Caco-2 (cell line): ENCODE measurements around the gene SMIM38. TPM values are rescaled to one million over a fixed set of nuclear protein-coding genes. Genes with fewer than 3 reads are reported as not detected.

Experiments used
- BruUV-seq: library from RNA; stranded (reverse); fragments of 400-500 nt; replicated peaks from 2 replicates; lab custom pipeline; 2021; lab: Mats Ljungman, UMichigan
- CTCF ChIA-PET: fragments of 300-600 bp; sonication (Branson Sonifier 250); formaldehyde crosslinking; loops from one replicate; lab custom pipeline; 2022; ENCODE audit warnings: antibody characterized with exemption; lab: Charles Lee
- POLR2A ChIA-PET: fragments of 300-600 bp; sonication (Branson Sonifier 250); formaldehyde crosslinking; loops from one replicate; lab custom pipeline; 2022; ENCODE audit warnings: antibody characterized with exemption; lab: Charles Lee
- DNase-seq, 2 experiments: peaks; one replicate each; pipeline versions ENCODE4 v3.0.0 to v3.0.0-alpha.2; 2020 to 2022
- H3K27me3 ChIP-seq: replicated peaks from 2 replicates; pipeline ENCODE4 v1.6.0; 2011; ENCODE audit warnings: low read length; ENCODE audit not compliant: control insufficient read depth, insufficient read depth
- H3K36me3 ChIP-seq: 2 replicates; pipeline ENCODE4 v1.5.1; 2011; ENCODE audit warnings: low read length; ENCODE audit not compliant: control insufficient read depth, insufficient read depth
- H3K4me1 ChIP-seq: fragments of 250-450 bp; sonication (Bioruptor Pico); 2 replicates; pipeline ENCODE4 v1.5.1; 2020; ENCODE audit warnings: mild to moderate bottlenecking
- H3K4me3 ChIP-seq: 2 replicates; pipeline ENCODE4 v1.5.1; 2011; ENCODE audit warnings: low read depth, mild to moderate bottlenecking, control low read depth, low read length
- H3K9me3 ChIP-seq: fragments of 250-450 bp; sonication (Bioruptor Pico); 2 replicates; pipeline ENCODE4 v1.5.1; 2020; ENCODE audit warnings: mild to moderate bottlenecking, moderate library complexity
- H3K27ac Mint-ChIP-seq: one replicate; pipeline ENCODE4 v1.8.0; 2022; ENCODE audit warnings: mixed read lengths; ENCODE audit not compliant: unreplicated experiment
- H3K27me3 Mint-ChIP-seq: one replicate; pipeline ENCODE4 v1.8.0; 2022; ENCODE audit warnings: mixed read lengths; ENCODE audit not compliant: insufficient read depth, unreplicated experiment
- H3K36me3 Mint-ChIP-seq: one replicate; pipeline ENCODE4 v1.8.0; 2022; ENCODE audit warnings: mild to moderate bottlenecking, mixed read lengths; ENCODE audit not compliant: insufficient read depth, unreplicated experiment
- H3K4me1 Mint-ChIP-seq: one replicate; pipeline ENCODE4 v1.8.0; 2022; ENCODE audit warnings: low read depth, mixed read lengths; ENCODE audit not compliant: unreplicated experiment
- H3K4me3 Mint-ChIP-seq: one replicate; pipeline ENCODE4 v1.8.0; 2022; ENCODE audit warnings: mild to moderate bottlenecking, moderate library complexity, mixed read lengths; ENCODE audit not compliant: unreplicated experiment
- H3K9me3 Mint-ChIP-seq: one replicate; pipeline ENCODE4 v1.8.0; 2022; ENCODE audit warnings: mixed read lengths; ENCODE audit not compliant: unreplicated experiment
- intact Hi-C: fragments of 100-400 bp; cut with micrococcal nuclease; formaldehyde crosslinking; loops from one replicate; pipeline ENCODE4 v1.10.0; 2022; ENCODE audit not compliant: unreplicated experiment
- total RNA-seq: library from RNA; stranded (reverse); gene quantifications from 2 replicates; pipeline ENCODE4 v1.2.3, GENCODE V29; 2022
- TF ChIP-seq, protein P1 (sequence below), 2 experiments: fragments of 200-600 bp in 1 of 2; IDR thresholded peaks; 1 replicate in 1 of 2; 2 replicates in 1 of 2; pipeline versions ENCODE4 v1.5.1 to v1.8.0; 2011 to 2022; ENCODE audit warnings: antibody characterized with exemption in 1 of 2, control low read depth in 1 of 2, inconsistent platforms in 1 of 2, low read depth in 1 of 2, low read length in 1 of 2, mild to moderate bottlenecking in 1 of 2, moderate library complexity in 1 of 2; ENCODE audit not compliant: insufficient read depth in 1 of 2, severe bottlenecking in 1 of 2, unreplicated experiment in 1 of 2

Gene SMIM38
- total RNA-seq, 1 experiment from 2014 or later: 0.66 TPM

DNA sequence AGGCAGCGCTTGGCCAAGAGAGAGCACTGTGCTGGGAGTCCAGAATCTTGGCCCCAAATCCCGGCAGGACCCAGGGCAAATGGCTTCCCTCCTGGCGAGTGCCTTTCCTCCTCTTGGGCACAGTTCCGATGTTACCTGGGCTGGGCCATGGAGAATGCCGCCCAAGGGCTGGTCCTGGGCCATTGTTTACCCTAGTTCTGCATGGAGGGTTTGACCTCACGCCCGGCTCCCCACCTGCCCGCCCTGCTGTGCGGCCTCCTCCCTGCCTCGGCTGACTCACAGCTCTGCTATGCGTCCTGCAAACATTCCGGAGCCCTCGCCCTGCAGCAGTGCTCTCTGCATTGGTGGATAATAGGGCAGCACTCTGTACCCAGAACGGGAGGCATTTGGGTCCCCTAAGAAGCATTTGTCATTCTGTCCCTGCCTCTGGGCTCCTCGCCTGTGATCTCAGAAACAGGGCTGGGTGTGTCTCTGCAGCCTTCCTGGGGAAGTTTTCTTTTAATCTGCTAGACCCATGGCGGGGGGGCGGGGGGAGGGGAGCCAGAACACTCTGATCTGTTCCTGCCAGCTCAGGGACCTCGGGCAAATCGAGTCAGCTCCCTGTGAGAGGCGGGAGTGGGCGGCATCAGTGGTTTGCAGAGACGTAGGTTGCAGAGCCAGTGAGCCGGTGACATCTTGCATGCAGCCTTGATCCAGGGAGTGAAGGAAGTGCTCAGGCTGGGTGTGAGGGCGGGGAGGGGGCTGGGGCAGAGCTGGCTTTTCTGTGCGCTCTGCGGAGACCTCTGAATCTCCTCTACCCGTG lies 32.9 kb upstream of the SMIM38 start:
- H3K9me3 Mint-ChIP-seq: peaks cover 19% of the 10 kb centered on the region
- CTCF ChIA-PET: interaction anchor here (0.6 to 2.3 kb wide), 12 partner anchors 9 to 663 kb away, joined by 3 to 71 read pairs (median 4); partner anchors contain the start of gene PPP6R3
- BruUV-seq: no TSS peak
- peak; percentile 98 to 100 for DNase-seq
- TF ChIP-seq, protein P1, sequence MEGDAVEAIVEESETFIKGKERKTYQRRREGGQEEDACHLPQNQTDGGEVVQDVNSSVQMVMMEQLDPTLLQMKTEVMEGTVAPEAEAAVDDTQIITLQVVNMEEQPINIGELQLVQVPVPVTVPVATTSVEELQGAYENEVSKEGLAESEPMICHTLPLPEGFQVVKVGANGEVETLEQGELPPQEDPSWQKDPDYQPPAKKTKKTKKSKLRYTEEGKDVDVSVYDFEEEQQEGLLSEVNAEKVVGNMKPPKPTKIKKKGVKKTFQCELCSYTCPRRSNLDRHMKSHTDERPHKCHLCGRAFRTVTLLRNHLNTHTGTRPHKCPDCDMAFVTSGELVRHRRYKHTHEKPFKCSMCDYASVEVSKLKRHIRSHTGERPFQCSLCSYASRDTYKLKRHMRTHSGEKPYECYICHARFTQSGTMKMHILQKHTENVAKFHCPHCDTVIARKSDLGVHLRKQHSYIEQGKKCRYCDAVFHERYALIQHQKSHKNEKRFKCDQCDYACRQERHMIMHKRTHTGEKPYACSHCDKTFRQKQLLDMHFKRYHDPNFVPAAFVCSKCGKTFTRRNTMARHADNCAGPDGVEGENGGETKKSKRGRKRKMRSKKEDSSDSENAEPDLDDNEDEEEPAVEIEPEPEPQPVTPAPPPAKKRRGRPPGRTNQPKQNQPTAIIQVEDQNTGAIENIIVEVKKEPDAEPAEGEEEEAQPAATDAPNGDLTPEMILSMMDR (IDR thresholded peaks at IDR 0.05; ENCODE audit: insufficient read depth in 1 of 2, low read depth in 1 of 2, low read length in 1 of 2, severe bottlenecking in 1 of 2, unreplicated experiment in 1 of 2): no peak
- intact Hi-C loops: loop anchor here (2.0 to 5.0 kb wide), 4 partner anchors 20 to 516 kb away; no protein-coding TSS in a partner anchor
- peak overlapping the region; percentile 76 for H3K4me3 Mint-ChIP-seq
- POLR2A ChIA-PET: interaction anchor here (0.6 to 1.6 kb wide), 6 partner anchors 8 to 320 kb away, joined by 3 to 10 read pairs (median 4); no protein-coding TSS in a partner anchor
- H3K4me3 ChIP-seq: peak overlapping the region; percentile 6
- no peaks in the 10 kb centered on the region; the same call in 1 of the 2 replicates for H3K36me3 ChIP-seq
- no peaks in the 10 kb centered on the region for H3K27me3 ChIP-seq
- H3K4me1 ChIP-seq: peaks cover 35% of the 10 kb centered on the region
- peaks cover 7% of the 10 kb centered on the region for H3K9me3 ChIP-seq
- no peaks in the 10 kb centered on the region for H3K27me3 Mint-ChIP-seq
- H3K36me3 Mint-ChIP-seq: peaks cover 10% of the 10 kb centered on the region
- H3K27ac Mint-ChIP-seq: peak overlapping the region; percentile 97
- H3K4me1 Mint-ChIP-seq: peaks cover 40% of the 10 kb centered on the region

DNA sequence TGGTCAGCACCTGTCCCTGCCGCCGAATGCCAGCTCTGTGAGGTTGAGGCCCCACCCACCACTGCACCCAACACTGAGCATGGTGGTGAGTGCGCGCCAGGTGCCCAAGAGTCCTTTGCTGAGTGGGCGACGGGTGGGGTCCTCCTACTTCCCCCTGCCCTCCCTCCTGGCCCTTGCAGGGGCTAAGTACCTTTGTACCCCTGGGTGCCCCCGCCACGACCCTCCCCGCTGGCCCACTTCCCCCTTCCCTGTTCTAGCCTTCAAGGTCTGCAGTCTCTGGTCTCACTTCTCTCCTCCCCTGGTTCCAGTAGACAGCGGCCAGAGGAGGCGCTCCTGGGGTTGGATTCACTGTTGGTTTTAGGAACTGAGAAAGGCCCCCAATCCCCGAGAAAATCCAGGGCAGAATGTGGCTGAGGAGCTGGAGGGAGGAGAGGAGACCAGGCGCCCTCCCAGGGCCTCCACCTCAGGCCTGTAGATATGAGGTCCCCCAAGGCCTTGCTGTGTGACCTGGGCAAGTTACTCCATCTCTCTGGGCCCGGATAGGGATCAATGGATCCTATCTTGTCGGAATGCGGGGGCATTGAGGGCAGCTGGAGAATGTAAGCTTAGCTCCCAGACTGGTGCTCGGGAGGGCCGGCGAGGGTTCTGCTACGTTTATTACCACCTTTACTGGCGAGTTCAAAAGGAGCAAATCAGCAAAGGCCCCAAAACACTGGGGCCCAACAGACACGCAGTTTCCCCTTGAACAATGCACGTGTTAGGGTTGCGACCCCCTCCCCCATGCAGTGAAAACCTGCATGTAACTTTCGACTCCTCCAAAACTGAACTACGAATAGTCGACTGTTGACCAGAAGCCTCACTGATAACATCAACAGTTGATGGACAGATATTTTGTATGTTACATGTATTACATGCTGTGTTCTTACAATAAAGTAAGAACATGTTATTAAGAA lies 31.9 kb upstream of the SMIM38 start:
- Mint-ChIP-seq H3K9me3 (peaks cover 28% of the 10 kb centered on the region), H3K36me3 (peaks cover 10% of the 10 kb centered on the region), H3K27ac (peak overlapping the region; percentile 97), H3K4me3 (peak overlapping the region; percentile 76), H3K27me3 (no peaks in the 10 kb centered on the region), H3K4me1 (peaks cover 40% of the 10 kb centered on the region)
- BruUV-seq: no TSS peak
- intact Hi-C loops: loop anchor here (2.0 to 5.0 kb wide), 4 partner anchors 21 to 515 kb away; no protein-coding TSS in a partner anchor
- Histone ChIP-seq H3K36me3 (no peaks in the 10 kb centered on the region; the same call in 1 of the 2 replicates), H3K4me1 (peaks cover 35% of the 10 kb centered on the region), H3K4me3 (peak overlapping the region; percentile 6), H3K9me3 (peaks cover 16% of the 10 kb centered on the region), H3K27me3 (no peaks in the 10 kb centered on the region)
- ChIA-PET CTCF (interaction anchor here (0.7 to 2.3 kb wide), 5 partner anchors 8 to 546 kb away, joined by 3 to 71 read pairs (median 4); no protein-coding TSS in a partner anchor), POLR2A (interaction anchor here (1.2 to 1.6 kb wide), 3 partner anchors 7 to 164 kb away, joined by 5 to 10 read pairs (median 5); no protein-coding TSS in a partner anchor)
- TF ChIP-seq, protein P1 (IDR thresholded peaks at IDR 0.05; ENCODE audit: insufficient read depth in 1 of 2, low read depth in 1 of 2, low read length in 1 of 2, severe bottlenecking in 1 of 2, unreplicated experiment in 1 of 2): peak in 1 of 2 experiments; percentile 8
- DNase-seq: peak in 1 of 2 experiments; percentile 38
